ENCODE measurements around the gene EGR2.
A peak's percentile ranks its signal among the peaks of the same experiment; 100 is the strongest.

The EGR2 gene

GRCh38 chr10:62817766-62818425 is 1.7 kb upstream of the EGR2 start:
- DNase-seq = peak; percentile 79

GRCh38 chr10:62817121-62817765 is 1.1 kb upstream of the EGR2 start:
- peak; percentile 78 for DNase-seq

GRCh38 chr10:62816076-62816330 is 163 bp downstream of the EGR2 start:
- no peak for DNase-seq

- DNase-seq = peak; percentile 52
Observed at GRCh38 chr10:62815381-62816075, 638 bp downstream of the EGR2 start.

- peak; percentile 52 for DNase-seq
Observed at GRCh38 chr10:62814756-62815380, 1.3 kb downstream of the EGR2 start.

GRCh38 chr10:62813981-62814380 is 2.2 kb downstream of the EGR2 start:
- peak; percentile 14 for DNase-seq

- peak; percentile 14 for DNase-seq
Observed at GRCh38 chr10:62813453-62813852, 2.7 kb downstream of the EGR2 start.

- DNase-seq = peak; percentile 17
Observed at GRCh38 chr10:62812672-62813439, 3.3 kb downstream of the EGR2 start.

GRCh38 chr10:62811159-62811875 is 4.8 kb downstream of the EGR2 start:
- DNase-seq = peak; percentile 88

- DNase-seq = no peak
Observed at GRCh38 chr10:62810156-62810902, 5.8 kb downstream of the EGR2 start.

- DNase-seq = no peak
Observed at GRCh38 chr10:62806251-62806650, 9.9 kb downstream of the EGR2 start.

- DNase-seq = peak; percentile 41
Observed at GRCh38 chr10:62805231-62806099, 10.7 kb downstream of the EGR2 start.

GRCh38 chr10:62804356-62805230 is 11.6 kb downstream of the EGR2 start, which contains the start of gene ADO:
Gene ADO (plus strand): TSS chr10:62804720. CDS start chr10:62805060, 340 bp downstream.
- peak; percentile 87 for DNase-seq

GRCh38 chr10:62803724-62804355 is 12.3 kb downstream of the EGR2 start:
- DNase-seq = no peak

- no peak for DNase-seq
Observed at GRCh38 chr10:62801871-62802270, 14.3 kb downstream of the EGR2 start.

- DNase-seq = no peak
Observed at GRCh38 chr10:62796896-62797295, 19.3 kb downstream of the EGR2 start.

GRCh38 chr10:62795762-62796161 is 20.4 kb downstream of the EGR2 start:
- no peak for DNase-seq

GRCh38 chr10:62795100-62795499 is 21.1 kb downstream of the EGR2 start:
- no peak for DNase-seq

- no peak for DNase-seq
Observed at GRCh38 chr10:62794306-62794705, 21.9 kb downstream of the EGR2 start.

All from stimulated activated CD4-positive, alpha-beta T cell treated with anti-CD3 and anti-CD28 coated beads, Interleukin-15, amount 100 ng/mL, for 24 hours (primary cell).